Activated CD4-positive, alpha-beta T cell treated with anti-CD3 and anti-CD28 coated beads, Interleukin-2, amount 10 ng/mL, durations not matched to agents 7 days and 5 days (primary cell): Measurements from ENCODE around the gene PPIF. TPM values are rescaled to one million over a fixed set of nuclear protein-coding genes. Genes with fewer than 3 reads are reported as not detected.
"Not testable (repeated sequence)": the region's sequence is repeated elsewhere in the genome, so short reads cannot be mapped to it uniquely, and the experiment has no call there.

Experiments
- CTCF ChIA-PET: fragments of 350-600 bp; sonication (Branson Sonifier 250); formaldehyde crosslinking; loops from one replicate; lab custom pipeline; 2021; ENCODE audit warnings: antibody characterized with exemption; lab: Charles Lee
- POLR2A ChIA-PET: fragments of 350-600 bp; sonication (Branson Sonifier 250); formaldehyde crosslinking; loops from one replicate; lab custom pipeline; 2021; ENCODE audit warnings: antibody characterized with exemption; lab: Charles Lee
- DNase-seq: peaks from one replicate; pipeline ENCODE4 v3.0.0-alpha.2; 2020
- H3K27ac Mint-ChIP-seq: one replicate; pipeline ENCODE4 v1.8.0; 2021; ENCODE audit warnings: mild to moderate bottlenecking, moderate library complexity, mixed read lengths
- H3K27me3 Mint-ChIP-seq: one replicate; pipeline ENCODE4 v1.8.0; 2021; ENCODE audit warnings: mixed read lengths
- H3K36me3 Mint-ChIP-seq: one replicate; pipeline ENCODE4 v1.8.0; 2021; ENCODE audit warnings: low read depth, mixed read lengths
- H3K4me1 Mint-ChIP-seq: one replicate; pipeline ENCODE4 v1.8.0; 2021; ENCODE audit warnings: mixed read lengths
- H3K4me3 Mint-ChIP-seq: one replicate; pipeline ENCODE4 v1.8.0; 2021; ENCODE audit warnings: mild to moderate bottlenecking, moderate library complexity, mixed read lengths
- H3K9me3 Mint-ChIP-seq: one replicate; pipeline ENCODE4 v1.8.0; 2021; ENCODE audit warnings: mixed read lengths
- total RNA-seq, 2 experiments: library from RNA; stranded (reverse); gene quantifications; one replicate each; pipeline ENCODE4 v1.2.3, GENCODE V29; 2021

The PPIF gene
- total RNA-seq, 2 experiments from 2014 or later: 53.7 to 56.7 TPM

GRCh38 chr10:79326361-79327089, 20.7 kb upstream of the PPIF start:
- peaks cover 4% of the 10 kb centered on the region for H3K36me3 Mint-ChIP-seq
- DNase-seq: no peak
- peaks cover 50% of the 10 kb centered on the region for H3K4me1 Mint-ChIP-seq
- H3K27me3 Mint-ChIP-seq: no peaks in the 10 kb centered on the region
- ChIA-PET POLR2A (no interaction called here), CTCF (interaction anchor here (1.0 to 12.6 kb wide), 3 partner anchors 10 to 26 kb away, joined by 3 to 147 read pairs (median 3); partner anchors contain the start of gene PPIF)
- no peak overlapping the region for H3K4me3 Mint-ChIP-seq
- no peaks in the 10 kb centered on the region for H3K9me3 Mint-ChIP-seq
- no peak overlapping the region for H3K27ac Mint-ChIP-seq

GRCh38 chr10:79327090-79327457, 20.2 kb upstream of the PPIF start:
- CTCF ChIA-PET: interaction anchor here (1.0 to 12.6 kb wide), 3 partner anchors 9 to 27 kb away, joined by 3 to 147 read pairs (median 3); partner anchors contain the start of gene PPIF
- Mint-ChIP-seq H3K4me1 (peaks cover 50% of the 10 kb centered on the region), H3K9me3 (peaks cover under 1% of the 10 kb centered on the region), H3K27me3 (no peaks in the 10 kb centered on the region), H3K27ac (no peak overlapping the region), H3K36me3 (peaks cover 7% of the 10 kb centered on the region), H3K4me3 (no peak overlapping the region)
- DNase-seq: no peak
- POLR2A ChIA-PET: no interaction called here

GRCh38 chr10:79328147-79328701, 19.0 kb upstream of the PPIF start:
- H3K36me3 Mint-ChIP-seq: peaks cover 5% of the 10 kb centered on the region
- H3K27me3 Mint-ChIP-seq: no peaks in the 10 kb centered on the region
- no peak for DNase-seq
- ChIA-PET CTCF (interaction anchor here (1.2 to 12.6 kb wide), 5 partner anchors 8 to 18 kb away, joined by 3 to 147 read pairs (median 4); partner anchors contain the start of gene PPIF), POLR2A (no interaction called here)
- H3K27ac Mint-ChIP-seq: no peak overlapping the region
- no peak overlapping the region for H3K4me3 Mint-ChIP-seq
- peaks cover 40% of the 10 kb centered on the region for H3K4me1 Mint-ChIP-seq
- H3K9me3 Mint-ChIP-seq: peaks cover 2% of the 10 kb centered on the region

GRCh38 chr10:79328737-79329504, 18.3 kb upstream of the PPIF start:
- no peaks in the 10 kb centered on the region for H3K27me3 Mint-ChIP-seq
- CTCF ChIA-PET: interaction anchor here (1.2 to 12.6 kb wide), 4 partner anchors 8 to 17 kb away, joined by 3 to 147 read pairs (median 4); partner anchors contain the start of gene PPIF
- peaks cover 5% of the 10 kb centered on the region for H3K36me3 Mint-ChIP-seq
- peaks cover 35% of the 10 kb centered on the region for H3K4me1 Mint-ChIP-seq
- no peak overlapping the region for H3K4me3 Mint-ChIP-seq
- no peak for DNase-seq
- POLR2A ChIA-PET: no interaction called here
- H3K27ac Mint-ChIP-seq: no peak overlapping the region
- peaks cover 2% of the 10 kb centered on the region for H3K9me3 Mint-ChIP-seq

GRCh38 chr10:79329529-79329928, 17.7 kb upstream of the PPIF start:
- Mint-ChIP-seq H3K4me1 (peaks cover 31% of the 10 kb centered on the region), H3K4me3 (no peak overlapping the region), H3K27me3 (no peaks in the 10 kb centered on the region), H3K27ac (no peak overlapping the region), H3K9me3 (peaks cover 2% of the 10 kb centered on the region), H3K36me3 (peaks cover 5% of the 10 kb centered on the region)
- CTCF ChIA-PET: interaction anchor here (1.6 to 12.6 kb wide), 3 partner anchors 11 to 16 kb away, joined by 3 to 147 read pairs (median 4); partner anchors contain the start of gene PPIF
- POLR2A ChIA-PET: no interaction called here
- no peak for DNase-seq

GRCh38 chr10:79331226-79331625, 16.0 kb upstream of the PPIF start:
- CTCF ChIA-PET: interaction anchor here (0.7 to 12.6 kb wide), 5 partner anchors 9 to 25 kb away, joined by 3 to 147 read pairs (median 9); partner anchors contain the start of gene PPIF
- Mint-ChIP-seq H3K4me1 (peaks cover 26% of the 10 kb centered on the region), H3K36me3 (peaks cover 5% of the 10 kb centered on the region), H3K27ac (no peak overlapping the region), H3K9me3 (peaks cover 2% of the 10 kb centered on the region), H3K27me3 (no peaks in the 10 kb centered on the region), H3K4me3 (no peak overlapping the region)
- DNase-seq: no peak
- POLR2A ChIA-PET: interaction anchor here (0.6 to 0.7 kb wide), 2 partner anchors 8 to 85 kb away, joined by 3 to 4 read pairs; no protein-coding TSS in a partner anchor

- Mint-ChIP-seq H3K9me3 (peaks cover 2% of the 10 kb centered on the region), H3K27ac (peak overlapping the region; percentile 57), H3K4me3 (no peak overlapping the region), H3K4me1 (peaks cover 26% of the 10 kb centered on the region), H3K36me3 (peaks cover 5% of the 10 kb centered on the region), H3K27me3 (no peaks in the 10 kb centered on the region)
- CTCF ChIA-PET: interaction anchor here (0.7 to 12.6 kb wide), 5 partner anchors 9 to 24 kb away, joined by 3 to 147 read pairs (median 9); partner anchors contain the start of gene PPIF
- DNase-seq: peak; percentile 52
- POLR2A ChIA-PET: interaction anchor here (0.6 kb wide), 2 partner anchors 17 to 85 kb away, joined by 3 to 4 read pairs; no protein-coding TSS in a partner anchor
These were observed 15.6 kb upstream of the PPIF start for GRCh38 chr10:79331709-79332108.

GRCh38 chr10:79332610-79333315, 14.5 kb upstream of the PPIF start:
- H3K36me3 Mint-ChIP-seq, DNase-seq, H3K27ac Mint-ChIP-seq, H3K9me3 Mint-ChIP-seq, POLR2A ChIA-PET, H3K27me3 Mint-ChIP-seq, H3K4me3 Mint-ChIP-seq: not testable (repeated sequence)
- CTCF ChIA-PET: interaction anchor here (0.9 to 12.6 kb wide), 4 partner anchors 10 to 53 kb away, joined by 3 to 147 read pairs (median 19); partner anchors contain the start of gene PPIF
- peaks cover 24% of the 10 kb centered on the region for H3K4me1 Mint-ChIP-seq

GRCh38 chr10:79333513-79333912, 13.8 kb upstream of the PPIF start:
- CTCF ChIA-PET: interaction anchor here (0.9 to 12.6 kb wide), 5 partner anchors 8 to 54 kb away, joined by 3 to 147 read pairs (median 5); partner anchors contain the start of gene PPIF
- Mint-ChIP-seq H3K4me1 (peaks cover 24% of the 10 kb centered on the region), H3K27ac (no peak overlapping the region), H3K9me3 (peaks cover 2% of the 10 kb centered on the region), H3K36me3 (peaks cover 7% of the 10 kb centered on the region), H3K27me3 (no peaks in the 10 kb centered on the region), H3K4me3 (no peak overlapping the region)
- DNase-seq: no peak
- POLR2A ChIA-PET: no interaction called here

- Mint-ChIP-seq H3K4me3 (no peak overlapping the region), H3K27me3 (no peaks in the 10 kb centered on the region), H3K36me3 (peaks cover 7% of the 10 kb centered on the region), H3K27ac (no peak overlapping the region), H3K4me1 (peaks cover 22% of the 10 kb centered on the region), H3K9me3 (peaks cover 2% of the 10 kb centered on the region)
- CTCF ChIA-PET: interaction anchor here (0.7 to 12.6 kb wide), 8 partner anchors 10 to 76 kb away, joined by 3 to 147 read pairs (median 4); partner anchors contain the start of gene PPIF
- POLR2A ChIA-PET: no interaction called here
- no peak for DNase-seq
These were observed 12.7 kb upstream of the PPIF start for GRCh38 chr10:79334573-79334972.

GRCh38 chr10:79335094-79335469, 12.2 kb upstream of the PPIF start:
- ChIA-PET CTCF (interaction anchor here (1.1 to 12.6 kb wide), 5 partner anchors 11 to 77 kb away, joined by 3 to 147 read pairs (median 5); partner anchors contain the start of gene PPIF), POLR2A (no interaction called here)
- DNase-seq: no peak
- Mint-ChIP-seq H3K4me1 (peaks cover 20% of the 10 kb centered on the region), H3K27ac (no peak overlapping the region), H3K27me3 (no peaks in the 10 kb centered on the region), H3K9me3 (peaks cover 2% of the 10 kb centered on the region), H3K4me3 (no peak overlapping the region), H3K36me3 (peaks cover 7% of the 10 kb centered on the region)
